HEK293 (cell line): Measurements from ENCODE around the gene MTLN.
"Not testable (repeated sequence)": the region's sequence is repeated elsewhere in the genome, so short reads cannot be mapped to it uniquely, and the experiment has no call there.

Experiments used
- CTCF ChIA-PET: fragments of 350-600 bp; formaldehyde crosslinking; extraction: SDS; loops from one replicate; lab custom pipeline; 2021; ENCODE audit warnings: antibody characterized with exemption; lab: Yijun Ruan, JAX
- POLR2A ChIA-PET: fragments of 300-600 bp; formaldehyde crosslinking; extraction: SDS; loops from one replicate; lab custom pipeline; 2020; ENCODE audit warnings: antibody characterized with exemption, inconsistent platforms; lab: Yijun Ruan, JAX
- H3K27ac ChIP-seq: fragments of 200-500 bp; sonication (Bioruptor generic); 2 replicates; pipeline ENCODE4 v1.5.1; 2014; ENCODE audit warnings: low read depth, low read length, control low read depth, inconsistent platforms; ENCODE audit errors: extremely low read depth
- H3K36me3 ChIP-seq, 2 experiments: fragments of 200-500 bp in 1 of 2; sonication (Bioruptor generic) in 1 of 2; 1 replicate in 1 of 2; 2 replicates in 1 of 2; pipeline ENCODE4 v1.5.1; 2014 to 2017; ENCODE audit warnings: inconsistent platforms in 2 of 2, low read length in 2 of 2; ENCODE audit not compliant: control insufficient read depth in 2 of 2, insufficient read depth in 1 of 2
- H3K4me1 ChIP-seq: fragments of 200-500 bp; sonication (Bioruptor generic); 2 replicates; pipeline ENCODE4 v1.5.1; 2014; ENCODE audit warnings: mild to moderate bottlenecking, low read length, inconsistent platforms; ENCODE audit not compliant: control insufficient read depth, insufficient read depth
- H3K4me3 ChIP-seq: 2 replicates; pipeline ENCODE4 v1.5.1; 2011; ENCODE audit warnings: low read depth, mild to moderate bottlenecking, control low read depth, low read length, moderate library complexity
- H3K9me3 ChIP-seq: fragments of 200-500 bp; sonication (Bioruptor generic); 2 replicates; pipeline ENCODE4 v1.5.1; 2014; ENCODE audit warnings: low read depth, low read length, inconsistent platforms; ENCODE audit not compliant: control insufficient read depth, insufficient read depth
- BCL11A ChIP-seq: fragments of 450-650 bp; formaldehyde crosslinking; IDR thresholded peaks from 2 replicates; pipeline ENCODE4 v1.5.1; 2016; ENCODE audit warnings: low read depth, missing biosample characterization, missing genetic modification characterization
- GLI4 ChIP-seq: fragments of 450-650 bp; formaldehyde crosslinking; IDR thresholded peaks from 2 replicates; pipeline ENCODE4 v1.5.1; 2016; ENCODE audit warnings: missing biosample characterization, missing genetic modification characterization
- HOXA7 ChIP-seq: sonication (generic); formaldehyde crosslinking; IDR thresholded peaks from 2 replicates; pipeline ENCODE4 v1.8.1; 2022; ENCODE audit warnings: missing genetic modification reagents, borderline replicate concordance
- IKZF3 ChIP-seq: fragments of 450-650 bp; IDR thresholded peaks from 2 replicates; pipeline ENCODE4 v1.5.0; 2018; ENCODE audit warnings: missing biosample characterization, mild to moderate bottlenecking, missing genetic modification characterization, moderate library complexity
- KLF1 ChIP-seq: fragments of 450-650 bp; formaldehyde crosslinking; IDR thresholded peaks from 2 replicates; pipeline ENCODE4 v1.5.1; 2016; ENCODE audit warnings: missing biosample characterization, missing genetic modification characterization
- KLF7 ChIP-seq: fragments of 450-650 bp; formaldehyde crosslinking; IDR thresholded peaks from 2 replicates; pipeline ENCODE4 v1.5.1; 2016; ENCODE audit warnings: missing biosample characterization, missing genetic modification characterization, borderline replicate concordance
- KLF8 ChIP-seq: fragments of 450-650 bp; formaldehyde crosslinking; IDR thresholded peaks from 2 replicates; pipeline ENCODE4 v1.5.1; 2016; ENCODE audit warnings: missing biosample characterization, missing genetic modification characterization
- KLF9 ChIP-seq: fragments of 450-650 bp; formaldehyde crosslinking; IDR thresholded peaks from 2 replicates; pipeline ENCODE4 v1.5.1; 2016; ENCODE audit warnings: missing biosample characterization, missing genetic modification characterization, low read depth
- OVOL3 ChIP-seq: fragments of 450-650 bp; formaldehyde crosslinking; IDR thresholded peaks from 2 replicates; pipeline ENCODE4 v1.5.1; 2016; ENCODE audit warnings: missing biosample characterization, missing genetic modification characterization
- SCRT2 ChIP-seq: fragments of 450-650 bp; formaldehyde crosslinking; IDR thresholded peaks from 2 replicates; pipeline ENCODE4 v1.5.1; 2016; ENCODE audit warnings: missing biosample characterization, missing genetic modification characterization
- SP3 ChIP-seq: fragments of 450-650 bp; formaldehyde crosslinking; IDR thresholded peaks from 2 replicates; pipeline ENCODE4 v1.5.1; 2016; ENCODE audit warnings: missing biosample characterization, missing genetic modification characterization
- SP7 ChIP-seq: fragments of 450-650 bp; formaldehyde crosslinking; IDR thresholded peaks from 2 replicates; pipeline ENCODE4 v1.5.1; 2016; ENCODE audit warnings: missing biosample characterization, missing genetic modification characterization
- YY2 ChIP-seq: fragments of 450-650 bp; formaldehyde crosslinking; IDR thresholded peaks from 2 replicates; pipeline ENCODE4 v1.5.1; 2016; ENCODE audit warnings: missing biosample characterization, missing genetic modification characterization
- ZBTB20 ChIP-seq: fragments of 450-650 bp; formaldehyde crosslinking; IDR thresholded peaks from 2 replicates; pipeline ENCODE4 v1.5.1; 2016; ENCODE audit warnings: missing biosample characterization, missing genetic modification characterization
- ZBTB21 ChIP-seq: fragments of 450-650 bp; formaldehyde crosslinking; IDR thresholded peaks from 2 replicates; pipeline ENCODE4 v1.5.1; 2017; ENCODE audit warnings: missing biosample characterization, missing genetic modification characterization
- ZNF114 ChIP-seq: fragments of 450-650 bp; formaldehyde crosslinking; IDR thresholded peaks from 2 replicates; pipeline ENCODE4 v1.5.0; 2017; ENCODE audit warnings: missing biosample characterization, missing genetic modification characterization
- ZNF121 ChIP-seq: fragments of 450-650 bp; formaldehyde crosslinking; IDR thresholded peaks from 2 replicates; pipeline ENCODE4 v1.5.1; 2016; ENCODE audit warnings: missing biosample characterization, missing genetic modification characterization
- ZNF132 ChIP-seq: fragments of 450-650 bp; formaldehyde crosslinking; IDR thresholded peaks from 2 replicates; pipeline ENCODE4 v1.5.1; 2017; ENCODE audit warnings: missing biosample characterization, missing genetic modification characterization, borderline replicate concordance
- ZNF501 ChIP-seq: fragments of 450-650 bp; formaldehyde crosslinking; IDR thresholded peaks from 2 replicates; pipeline ENCODE4 v1.5.1; 2016; ENCODE audit warnings: missing biosample characterization, missing genetic modification characterization
- ZNF521 ChIP-seq: fragments of 450-650 bp; formaldehyde crosslinking; IDR thresholded peaks from 2 replicates; pipeline ENCODE4 v1.5.1; 2017; ENCODE audit warnings: missing biosample characterization, mild to moderate bottlenecking, missing genetic modification characterization
- ZNF529 ChIP-seq: fragments of 450-650 bp; formaldehyde crosslinking; IDR thresholded peaks from 2 replicates; pipeline ENCODE4 v1.5.1; 2017; ENCODE audit warnings: missing genetic modification characterization, missing biosample characterization; ENCODE audit not compliant: insufficient replicate concordance
- ZNF548 ChIP-seq: fragments of 450-650 bp; formaldehyde crosslinking; IDR thresholded peaks from 2 replicates; pipeline ENCODE4 v1.5.1; 2016; ENCODE audit warnings: missing biosample characterization, missing genetic modification characterization
- ZNF549 ChIP-seq: fragments of 450-650 bp; IDR thresholded peaks from 2 replicates; pipeline ENCODE4 v1.5.1; 2018; ENCODE audit warnings: missing biosample characterization, missing genetic modification characterization, mild to moderate bottlenecking, inconsistent platforms, moderate library complexity
- ZNF626 ChIP-seq: fragments of 450-650 bp; sonication (Bioruptor Pico); formaldehyde crosslinking; IDR thresholded peaks from 2 replicates; pipeline ENCODE4 v1.5.1; 2018; ENCODE audit warnings: missing biosample characterization, missing genetic modification characterization, inconsistent platforms
- ZNF664 ChIP-seq: fragments of 450-650 bp; formaldehyde crosslinking; IDR thresholded peaks from 2 replicates; pipeline ENCODE4 v1.5.1; 2016; ENCODE audit warnings: missing biosample characterization, missing genetic modification characterization
- ZNF791 ChIP-seq: fragments of 450-650 bp; formaldehyde crosslinking; IDR thresholded peaks from 2 replicates; pipeline ENCODE4 v1.5.1; 2016; ENCODE audit warnings: missing biosample characterization, missing genetic modification characterization
- ZXDB ChIP-seq: fragments of 450-650 bp; formaldehyde crosslinking; IDR thresholded peaks from 2 replicates; pipeline ENCODE4 v1.5.1; 2016; ENCODE audit warnings: missing biosample characterization, missing genetic modification characterization
- TF ChIP-seq, protein P1 (sequence below): fragments of 450-650 bp; formaldehyde crosslinking; IDR thresholded peaks from 2 replicates; pipeline ENCODE4 v1.5.1; 2016; ENCODE audit warnings: missing biosample characterization, missing genetic modification characterization

The MTLN gene

DNA sequence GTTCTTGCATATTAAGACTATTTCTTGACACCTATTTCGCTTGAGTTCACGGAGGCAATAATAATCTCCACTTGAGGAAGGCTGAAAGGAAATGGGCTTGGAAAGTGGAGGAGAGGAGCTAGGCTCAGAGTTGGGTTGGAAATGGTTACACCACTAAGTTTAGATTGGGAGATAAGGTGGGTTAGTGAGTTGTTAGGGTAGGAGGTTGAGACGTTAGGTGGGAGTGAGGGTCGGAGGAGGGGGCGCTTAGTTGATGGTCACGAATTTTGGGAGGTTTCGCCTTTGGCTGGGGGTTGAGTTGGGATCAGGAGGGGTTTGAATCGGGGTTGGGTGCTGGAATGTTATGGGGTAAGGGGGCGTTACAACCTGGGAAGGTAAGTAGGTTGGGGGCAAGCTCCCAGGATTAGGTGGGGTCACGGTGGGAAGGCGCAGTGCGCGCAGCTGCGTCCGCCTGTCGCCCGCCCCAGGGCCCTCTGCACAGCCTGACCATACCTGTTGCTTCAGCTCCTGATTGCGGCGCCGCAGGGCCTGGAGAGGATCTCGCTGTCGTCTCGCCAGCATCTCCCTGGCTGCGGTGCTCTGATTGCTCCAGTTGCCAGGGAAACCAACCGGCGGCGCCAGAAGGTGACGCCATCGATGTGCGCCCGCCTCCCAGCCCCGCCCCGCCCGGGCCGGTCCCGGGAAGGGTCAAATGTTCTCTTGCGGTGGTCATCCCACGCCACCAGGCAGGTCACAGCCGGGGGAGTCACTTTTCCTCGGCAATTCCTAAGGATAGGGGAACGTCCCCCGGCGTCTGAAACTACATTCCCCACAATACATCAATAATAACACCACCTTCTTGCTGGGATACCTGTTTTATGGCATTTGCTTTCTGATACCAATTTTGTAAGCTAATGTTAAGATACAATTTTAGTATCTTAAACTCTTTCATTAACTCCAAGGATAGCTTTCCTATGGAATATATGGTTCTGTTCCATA is 7.7 kb downstream of the MTLN start, which contains the start of gene NPHP1 (continued):
- TF ChIP-seq ZXDB (tag by site-specific recombination) (peak; percentile 33; the same call in 1 of the 2 replicates), KLF8 (tag by site-specific recombination) (peak; percentile 84), ZNF549 (tag by site-specific recombination) (no peak), SCRT2 (tag by site-specific recombination) (peak; percentile 100), KLF9 (tag by site-specific recombination) (peak; percentile 48), BCL11A (tag by site-specific recombination) (0 out of 2 replicates have a peak, but pooled peaks have one; percentile 39)
- TF ChIP-seq, all 188 proteins: peak for 26

DNA sequence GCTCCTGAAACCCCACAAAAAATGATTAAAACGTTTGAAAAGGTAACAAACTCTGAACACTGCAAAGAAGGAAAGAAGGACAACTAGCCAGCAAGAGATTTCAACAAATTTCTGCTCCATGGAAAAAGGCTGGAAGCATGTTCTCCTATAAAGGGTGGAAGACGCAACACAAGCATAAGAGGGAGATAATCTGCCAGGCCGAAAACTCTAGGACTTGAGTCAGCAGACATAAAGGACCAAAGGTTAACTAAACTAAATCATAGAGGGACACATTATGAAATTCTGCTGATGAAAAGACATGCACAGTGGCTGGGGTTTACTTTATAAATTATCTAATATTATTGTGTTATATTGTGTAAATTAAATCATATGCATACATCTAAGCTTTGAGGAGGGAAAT is 14.3 kb downstream of the MTLN start:
- Histone ChIP-seq H3K4me1 (no peaks in the 10 kb centered on the region), H3K4me3 (no peak overlapping the region), H3K36me3 (peaks cover 0 to 5% of the 10 kb centered on the region in 2 experiments; a peak in 2 of 3 replicates), H3K9me3 (no peaks in the 10 kb centered on the region), H3K27ac (no peak overlapping the region)
- ChIA-PET POLR2A (no interaction called here), CTCF (no interaction called here)
- TF ChIP-seq ZNF132 (tag by site-specific recombination), result no peak
- no peak for TF ChIP-seq ZBTB21 (tag by site-specific recombination)
- TF ChIP-seq GLI4, result no peak
- TF ChIP-seq ZNF626 (tag by site-specific recombination), result no peak
- no peak for TF ChIP-seq ZNF664
- TF ChIP-seq ZNF121 (tag by site-specific recombination), result no peak
- no peak for TF ChIP-seq ZNF501 (tag by site-specific recombination)
- no peak for TF ChIP-seq ZBTB20 (tag by site-specific recombination)
- no peak for TF ChIP-seq KLF7
- TF ChIP-seq OVOL3 (tag by site-specific recombination), result no peak
- no peak for TF ChIP-seq ZNF791 (tag by site-specific recombination)
- no peak for TF ChIP-seq ZNF521
- TF ChIP-seq YY2 (tag by site-specific recombination), result no peak
- TF ChIP-seq, protein P1, sequence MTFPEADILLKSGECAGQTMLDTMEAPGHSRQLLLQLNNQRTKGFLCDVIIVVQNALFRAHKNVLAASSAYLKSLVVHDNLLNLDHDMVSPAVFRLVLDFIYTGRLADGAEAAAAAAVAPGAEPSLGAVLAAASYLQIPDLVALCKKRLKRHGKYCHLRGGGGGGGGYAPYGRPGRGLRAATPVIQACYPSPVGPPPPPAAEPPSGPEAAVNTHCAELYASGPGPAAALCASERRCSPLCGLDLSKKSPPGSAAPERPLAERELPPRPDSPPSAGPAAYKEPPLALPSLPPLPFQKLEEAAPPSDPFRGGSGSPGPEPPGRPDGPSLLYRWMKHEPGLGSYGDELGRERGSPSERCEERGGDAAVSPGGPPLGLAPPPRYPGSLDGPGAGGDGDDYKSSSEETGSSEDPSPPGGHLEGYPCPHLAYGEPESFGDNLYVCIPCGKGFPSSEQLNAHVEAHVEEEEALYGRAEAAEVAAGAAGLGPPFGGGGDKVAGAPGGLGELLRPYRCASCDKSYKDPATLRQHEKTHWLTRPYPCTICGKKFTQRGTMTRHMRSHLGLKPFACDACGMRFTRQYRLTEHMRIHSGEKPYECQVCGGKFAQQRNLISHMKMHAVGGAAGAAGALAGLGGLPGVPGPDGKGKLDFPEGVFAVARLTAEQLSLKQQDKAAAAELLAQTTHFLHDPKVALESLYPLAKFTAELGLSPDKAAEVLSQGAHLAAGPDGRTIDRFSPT (tag by site-specific recombination), result no peak
- TF ChIP-seq KLF1 (tag by site-specific recombination), result no peak

DNA sequence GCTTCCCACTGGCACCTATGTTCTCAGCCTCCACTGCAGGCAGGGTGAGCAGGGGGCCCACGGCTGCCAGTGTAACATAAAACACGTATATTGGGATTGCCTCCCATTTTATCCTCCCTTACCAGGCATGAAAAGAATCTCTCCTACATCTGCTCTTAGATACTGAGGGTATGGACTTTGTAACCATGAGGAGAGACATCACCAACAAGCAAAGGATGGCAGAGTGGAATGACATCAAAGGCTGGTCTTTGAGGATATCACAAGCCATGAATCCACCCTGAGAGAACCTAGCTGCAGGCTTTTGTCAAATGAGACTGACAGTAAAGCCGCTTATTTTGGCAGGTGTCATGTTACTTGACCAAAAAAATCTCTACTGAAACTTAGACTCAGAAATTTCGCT is 14.9 kb downstream of the MTLN start:
- H3K4me1 ChIP-seq, result no peaks in the 10 kb centered on the region
- ChIA-PET CTCF (no interaction called here), POLR2A (no interaction called here)
- TF ChIP-seq ZNF114 (tag by site-specific recombination) (no peak), SP3 (tag by site-specific recombination) (no peak), HOXA7 (CRISPR knock-in tag) (no peak), ZNF548 (no peak), ZNF529 (no peak), SP7 (no peak), IKZF3 (tag by site-specific recombination) (no peak)
- H3K9me3 ChIP-seq, result no peaks in the 10 kb centered on the region
- H3K4me3 ChIP-seq, result no peak overlapping the region
- peaks cover 0 to 5% of the 10 kb centered on the region in 2 experiments; a peak in 2 of 3 replicates for H3K36me3 ChIP-seq
- H3K27ac ChIP-seq, result no peak overlapping the region

DNA sequence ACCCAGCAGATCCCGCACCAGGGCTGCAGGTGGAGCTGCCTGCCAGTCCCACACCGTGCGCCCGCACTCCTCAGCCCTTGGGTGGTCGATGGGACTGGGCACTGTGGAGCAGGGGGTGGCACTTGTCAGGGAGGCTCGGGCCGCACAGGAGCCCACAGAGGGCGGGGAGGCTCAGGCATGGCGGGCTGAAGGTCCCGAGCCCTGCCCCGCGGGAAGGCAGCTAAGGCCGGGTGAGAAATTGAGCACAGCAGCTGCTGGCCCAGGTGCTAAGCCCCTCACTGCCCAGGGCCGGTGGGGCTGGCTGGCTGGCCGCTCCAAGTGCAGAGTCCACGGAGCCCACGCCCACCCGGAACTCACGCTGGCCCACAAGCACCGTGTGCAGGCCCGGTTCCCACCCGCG is 22.2 kb downstream of the MTLN start:
- H3K9me3 ChIP-seq, H3K36me3 ChIP-seq, H3K27ac ChIP-seq, POLR2A ChIA-PET, CTCF ChIA-PET, H3K4me1 ChIP-seq, H3K4me3 ChIP-seq: not testable (repeated sequence)
